Measurements from ENCODE around the gene CLN6.

Gene CLN6

GRCh38 chr15:68261241-68261640, 31.7 kb upstream of the CLN6 start:
- no peak overlapping the region for H3K4me2 ChIP-seq
- H3K36me3 ChIP-seq = no peaks in the 10 kb centered on the region
- no peaks in the 10 kb centered on the region for H3K9me3 ChIP-seq (replicated peaks in 1 of 11)

GRCh38 chr15:68259883-68260282, 30.4 kb upstream of the CLN6 start:
- H3K4me1 ChIP-seq = peaks cover 13 to 46% (median 34%) of the 10 kb centered on the region in 10 experiments
- H3K27ac ChIP-seq = no peak overlapping the region
- H3K9me3 ChIP-seq (replicated peaks in 1 of 11) = no peaks in the 10 kb centered on the region
- H3K4me3 ChIP-seq = no peak overlapping the region
- H3K36me3 ChIP-seq = no peaks in the 10 kb centered on the region
- TF ChIP-seq Cebpa-rat (IDR thresholded peaks at IDR 0.05) = no peak
- H4K20me1 ChIP-seq = no peaks in the 10 kb centered on the region
- H3K4me2 ChIP-seq = peak overlapping the region in 3 of 11 experiments; percentile 4 to 31 (median 18); a peak in 3 of 22 replicates
- H3K27me3 ChIP-seq = no peaks in the 10 kb centered on the region
- no peak overlapping the region for H3K9ac ChIP-seq

More at GRCh38 chr15:68261241-68261640, 31.7 kb upstream of the CLN6 start:
- H3K4me3 ChIP-seq = no peak overlapping the region
- H3K27me3 ChIP-seq = no peaks in the 10 kb centered on the region
- no peak overlapping the region for H3K9ac ChIP-seq
- TF ChIP-seq Cebpa-rat (IDR thresholded peaks at IDR 0.05) = no peak
- peaks cover 13 to 45% (median 21%) of the 10 kb centered on the region in 10 experiments for H3K4me1 ChIP-seq
- H3K27ac ChIP-seq = no peak overlapping the region
- H4K20me1 ChIP-seq = no peaks in the 10 kb centered on the region

- Histone ChIP-seq H3K27ac (peak overlapping the region in 8 of 11 experiments; percentile 18 to 63 (median 54); a peak in 11 of 22 replicates), H3K4me2 (no peak overlapping the region), H3K4me3 (no peak overlapping the region), H4K20me1 (no peaks in the 10 kb centered on the region), H3K9me3 (replicated peaks in 1 of 11) (no peaks in the 10 kb centered on the region), H3K27me3 (no peaks in the 10 kb centered on the region), H3K4me1 (peaks cover 13 to 39% (median 33%) of the 10 kb centered on the region in 10 experiments), H3K36me3 (no peaks in the 10 kb centered on the region), H3K9ac (no peak overlapping the region)
- no peak for TF ChIP-seq Cebpa-rat (IDR thresholded peaks at IDR 0.05)
Measured at GRCh38 chr15:68258692-68259091, 29.2 kb upstream of the CLN6 start.

- no peaks in the 10 kb centered on the region for H3K36me3 ChIP-seq
- peaks cover 13 to 42% (median 34%) of the 10 kb centered on the region in 10 experiments for H3K4me1 ChIP-seq
- peak overlapping the region; percentile 36 to 63 (median 48); a peak in 19 of 20 replicates for H3K4me3 ChIP-seq
- no peaks in the 10 kb centered on the region for H3K27me3 ChIP-seq
- peak overlapping the region; percentile 81 to 93 (median 91) for H3K4me2 ChIP-seq
- H3K9me3 ChIP-seq (replicated peaks in 1 of 11) = no peaks in the 10 kb centered on the region
- H3K9ac ChIP-seq = peak overlapping the region; percentile 67 to 82 (median 75)
- H3K27ac ChIP-seq = peak overlapping the region; percentile 80 to 90 (median 83)
- H4K20me1 ChIP-seq = no peaks in the 10 kb centered on the region
- TF ChIP-seq Cebpa-rat (IDR thresholded peaks at IDR 0.05) = peak; percentile 60 to 98 (median 95); a peak in 20 of 22 replicates
Measured at GRCh38 chr15:68256675-68257450, 27.3 kb upstream of the CLN6 start.

- Histone ChIP-seq H3K4me1 (peaks cover 13 to 59% (median 37%) of the 10 kb centered on the region in 10 experiments), H4K20me1 (no peaks in the 10 kb centered on the region), H3K36me3 (no peaks in the 10 kb centered on the region), H3K4me3 (no peak overlapping the region), H3K9me3 (replicated peaks in 1 of 11) (no peaks in the 10 kb centered on the region), H3K27ac (no peak overlapping the region), H3K9ac (no peak overlapping the region), H3K4me2 (no peak overlapping the region), H3K27me3 (no peaks in the 10 kb centered on the region)
- TF ChIP-seq Cebpa-rat (IDR thresholded peaks at IDR 0.05) = no peak
Measured at GRCh38 chr15:68252925-68253534, 23.5 kb upstream of the CLN6 start.

- H3K27me3 ChIP-seq = no peaks in the 10 kb centered on the region
- H3K4me3 ChIP-seq = peak overlapping the region in 2 of 10 experiments; percentile 28 to 31; a peak in 2 of 20 replicates
- H3K4me1 ChIP-seq = peaks cover 0 to 42% (median 12%) of the 10 kb centered on the region in 10 experiments; a peak in 14 of 20 replicates
- no peaks in the 10 kb centered on the region for H4K20me1 ChIP-seq
- peaks cover 0 to 4% (median 0%) of the 10 kb centered on the region in 11 experiments; a peak in 2 of 22 replicates for H3K36me3 ChIP-seq
- H3K9ac ChIP-seq = 0 out of 22 replicates have a peak overlapping the region, but pooled peaks of 1 of the 11 experiments have one; percentile 7
- H3K4me2 ChIP-seq = peak overlapping the region in 7 of 11 experiments; percentile 28 to 91 (median 51); a peak in 12 of 22 replicates
- no peak for TF ChIP-seq Cebpa-rat (IDR thresholded peaks at IDR 0.05)
- peaks cover 10 to 21% (median 16%) of the 10 kb centered on the region in 11 experiments for H3K9me3 ChIP-seq (replicated peaks in 1 of 11)
- peak overlapping the region in 4 of 11 experiments; percentile 38 to 66 (median 52); a peak in 6 of 22 replicates for H3K27ac ChIP-seq
Measured at GRCh38 chr15:68249058-68249713, 19.7 kb upstream of the CLN6 start.

GRCh38 chr15:68244235-68244634, 14.7 kb upstream of the CLN6 start:
- Histone ChIP-seq H3K36me3 (peaks cover 0 to 6% (median 0%) of the 10 kb centered on the region in 11 experiments; a peak in 2 of 22 replicates), H3K27me3 (no peaks in the 10 kb centered on the region), H3K9ac (no peak overlapping the region), H4K20me1 (no peaks in the 10 kb centered on the region), H3K4me1 (peaks cover 0 to 19% (median 11%) of the 10 kb centered on the region in 10 experiments; a peak in 14 of 20 replicates), H3K4me3 (no peak overlapping the region), H3K9me3 (replicated peaks in 1 of 11) (peaks cover 31 to 52% (median 45%) of the 10 kb centered on the region in 11 experiments), H3K27ac (no peak overlapping the region), H3K4me2 (no peak overlapping the region)
- no peak for TF ChIP-seq Cebpa-rat (IDR thresholded peaks at IDR 0.05)

- peaks cover 10 to 24% (median 15%) of the 10 kb centered on the region in 10 experiments; a peak in 16 of 20 replicates for H3K4me1 ChIP-seq
Measured at GRCh38 chr15:68241088-68241935, 11.8 kb upstream of the CLN6 start.

More at GRCh38 chr15:68241088-68241935, 11.8 kb upstream of the CLN6 start:
- H4K20me1 ChIP-seq = no peaks in the 10 kb centered on the region
- H3K9me3 ChIP-seq (replicated peaks in 1 of 11) = peaks cover 31 to 46% (median 42%) of the 10 kb centered on the region in 11 experiments
- no peak overlapping the region for H3K4me3 ChIP-seq
- H3K36me3 ChIP-seq = peaks cover 0 to 6% (median 0%) of the 10 kb centered on the region in 11 experiments; a peak in 2 of 22 replicates
- no peak for TF ChIP-seq Cebpa-rat (IDR thresholded peaks at IDR 0.05)
- H3K27me3 ChIP-seq = no peaks in the 10 kb centered on the region
- no peak overlapping the region for H3K9ac ChIP-seq
- no peak overlapping the region for H3K27ac ChIP-seq
- no peak overlapping the region for H3K4me2 ChIP-seq

Data from BLaER1 treated with 17β-estradiol and CSF1 and Interleukin-3, amounts not matched to agents 10 nM and 100 nM (cell line).